Neutrophil (primary cell): ENCODE measurements around the gene RARB.

Experiments
- H3K27ac ChIP-seq: fragments of 200-600 bp; sonication (generic); 2 replicates; pipeline ENCODE4 v1.5.1; 2016; ENCODE audit warnings: mild to moderate bottlenecking, moderate library complexity
- H3K27me3 ChIP-seq: fragments of 200-600 bp; sonication (generic); 2 replicates; pipeline ENCODE4 v1.6.0; 2016; ENCODE audit warnings: mild to moderate bottlenecking
- H3K36me3 ChIP-seq: fragments of 200-600 bp; sonication (generic); 2 replicates; pipeline ENCODE4 v1.5.1; 2017
- H3K4me1 ChIP-seq, 2 experiments: fragments of 200-600 bp in 1 of 2; sonication (generic) in 1 of 2; 1 replicate in 1 of 2; 2 replicates in 1 of 2; pipeline versions ENCODE4 v1.5.1 to v1.6.1; 2013 to 2016; ENCODE audit warnings: low read depth in 1 of 2, low read length in 1 of 2, mild to moderate bottlenecking in 1 of 2, moderate library complexity in 1 of 2; ENCODE audit not compliant: control insufficient read depth in 1 of 2, insufficient read depth in 1 of 2
- H3K4me3 ChIP-seq, 2 experiments: fragments of 200-600 bp in 1 of 2; sonication (generic) in 1 of 2; 1 replicate in 1 of 2; 2 replicates in 1 of 2; pipeline ENCODE4 v1.5.1; 2013 to 2016; ENCODE audit warnings: low read depth in 1 of 2, low read length in 1 of 2, mild to moderate bottlenecking in 1 of 2, moderate library complexity in 1 of 2
- H3K9me3 ChIP-seq: fragments of 200-600 bp; sonication (generic); 2 replicates; pipeline ENCODE4 v1.5.1; 2016
- TF ChIP-seq, protein P1 (sequence below): fragments of 200-600 bp; sonication (generic); IDR thresholded peaks from 2 replicates; pipeline ENCODE4 v1.5.1; 2016; ENCODE audit warnings: antibody characterized with exemption

RARB gene

DNA sequence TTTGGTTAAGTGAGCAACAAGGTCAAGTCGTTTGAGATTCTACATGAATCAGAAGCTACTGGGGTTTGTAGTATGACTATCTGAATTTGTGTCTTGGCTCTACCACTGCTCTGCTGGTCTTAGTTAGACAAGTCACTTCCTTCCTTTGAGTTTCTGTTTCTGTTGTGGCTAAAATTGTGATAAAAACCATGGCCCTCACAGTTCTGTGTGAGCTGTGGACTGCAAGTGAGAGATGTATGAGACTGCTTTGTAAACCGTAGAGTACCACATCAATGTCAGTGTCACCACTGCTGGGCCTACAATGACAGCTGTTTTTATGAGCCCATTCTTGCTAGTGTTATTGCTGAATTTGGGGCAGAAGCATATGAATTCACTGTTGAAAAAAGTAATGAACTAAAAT, 32.7 kb downstream of the RARB start:
- Histone ChIP-seq H3K27ac (no peak overlapping the region), H3K4me3 (no peak overlapping the region), H3K27me3 (no peaks in the 10 kb centered on the region), H3K36me3 (no peaks in the 10 kb centered on the region), H3K9me3 (no peaks in the 10 kb centered on the region), H3K4me1 (no peaks in the 10 kb centered on the region)
- TF ChIP-seq, protein P1, sequence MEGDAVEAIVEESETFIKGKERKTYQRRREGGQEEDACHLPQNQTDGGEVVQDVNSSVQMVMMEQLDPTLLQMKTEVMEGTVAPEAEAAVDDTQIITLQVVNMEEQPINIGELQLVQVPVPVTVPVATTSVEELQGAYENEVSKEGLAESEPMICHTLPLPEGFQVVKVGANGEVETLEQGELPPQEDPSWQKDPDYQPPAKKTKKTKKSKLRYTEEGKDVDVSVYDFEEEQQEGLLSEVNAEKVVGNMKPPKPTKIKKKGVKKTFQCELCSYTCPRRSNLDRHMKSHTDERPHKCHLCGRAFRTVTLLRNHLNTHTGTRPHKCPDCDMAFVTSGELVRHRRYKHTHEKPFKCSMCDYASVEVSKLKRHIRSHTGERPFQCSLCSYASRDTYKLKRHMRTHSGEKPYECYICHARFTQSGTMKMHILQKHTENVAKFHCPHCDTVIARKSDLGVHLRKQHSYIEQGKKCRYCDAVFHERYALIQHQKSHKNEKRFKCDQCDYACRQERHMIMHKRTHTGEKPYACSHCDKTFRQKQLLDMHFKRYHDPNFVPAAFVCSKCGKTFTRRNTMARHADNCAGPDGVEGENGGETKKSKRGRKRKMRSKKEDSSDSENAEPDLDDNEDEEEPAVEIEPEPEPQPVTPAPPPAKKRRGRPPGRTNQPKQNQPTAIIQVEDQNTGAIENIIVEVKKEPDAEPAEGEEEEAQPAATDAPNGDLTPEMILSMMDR, result no peak

DNA sequence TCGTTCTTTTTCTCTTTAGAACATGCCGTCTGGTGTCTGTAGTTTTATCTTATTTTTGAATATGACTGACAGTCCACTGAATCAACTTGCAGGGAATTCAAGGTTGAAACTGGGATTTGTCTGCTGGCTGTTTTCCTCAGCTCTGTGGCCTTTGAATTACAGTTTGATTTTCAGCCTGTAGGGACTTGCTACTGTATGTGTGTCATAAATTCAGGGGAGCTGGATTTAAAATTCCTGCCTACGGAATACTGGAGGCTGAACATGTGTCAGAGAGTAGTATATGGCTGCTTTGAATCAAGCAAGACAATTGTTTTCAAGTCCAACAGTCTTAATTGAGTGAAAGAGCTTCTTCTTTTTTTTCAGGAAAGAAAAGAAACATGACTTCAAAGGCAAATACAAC, 33.9 kb downstream of the RARB start:
- no peaks in the 10 kb centered on the region for H3K27me3 ChIP-seq
- H3K4me1 ChIP-seq, result no peaks in the 10 kb centered on the region
- no peak overlapping the region for H3K27ac ChIP-seq
- no peaks in the 10 kb centered on the region for H3K36me3 ChIP-seq
- H3K4me3 ChIP-seq, result no peak overlapping the region
- no peaks in the 10 kb centered on the region for H3K9me3 ChIP-seq
- TF ChIP-seq, protein P1, result no peak

DNA sequence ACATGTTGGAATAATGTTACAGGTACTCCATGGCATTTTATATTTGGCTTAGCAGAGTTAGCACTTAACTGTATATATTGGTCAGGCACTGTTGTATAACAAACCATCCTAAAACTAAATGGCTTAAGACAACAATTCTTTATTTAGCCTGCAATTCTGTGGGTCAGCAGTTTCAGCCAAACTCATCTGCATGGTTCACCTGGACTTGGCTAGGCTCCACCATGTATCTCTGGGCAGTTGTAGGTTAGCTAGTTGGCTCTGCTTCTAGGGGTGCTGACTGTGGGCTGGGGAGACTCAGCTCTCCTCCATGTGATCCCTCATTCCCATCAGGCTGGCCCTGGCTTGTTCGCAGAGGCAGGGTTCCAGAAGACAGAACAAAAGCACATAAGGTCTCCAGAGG, 34.4 kb downstream of the RARB start:
- no peaks in the 10 kb centered on the region for H3K9me3 ChIP-seq
- no peak overlapping the region for H3K4me3 ChIP-seq
- H3K27ac ChIP-seq, result no peak overlapping the region
- no peaks in the 10 kb centered on the region for H3K36me3 ChIP-seq
- TF ChIP-seq, protein P1, result no peak
- no peaks in the 10 kb centered on the region for H3K27me3 ChIP-seq
- no peaks in the 10 kb centered on the region for H3K4me1 ChIP-seq

DNA sequence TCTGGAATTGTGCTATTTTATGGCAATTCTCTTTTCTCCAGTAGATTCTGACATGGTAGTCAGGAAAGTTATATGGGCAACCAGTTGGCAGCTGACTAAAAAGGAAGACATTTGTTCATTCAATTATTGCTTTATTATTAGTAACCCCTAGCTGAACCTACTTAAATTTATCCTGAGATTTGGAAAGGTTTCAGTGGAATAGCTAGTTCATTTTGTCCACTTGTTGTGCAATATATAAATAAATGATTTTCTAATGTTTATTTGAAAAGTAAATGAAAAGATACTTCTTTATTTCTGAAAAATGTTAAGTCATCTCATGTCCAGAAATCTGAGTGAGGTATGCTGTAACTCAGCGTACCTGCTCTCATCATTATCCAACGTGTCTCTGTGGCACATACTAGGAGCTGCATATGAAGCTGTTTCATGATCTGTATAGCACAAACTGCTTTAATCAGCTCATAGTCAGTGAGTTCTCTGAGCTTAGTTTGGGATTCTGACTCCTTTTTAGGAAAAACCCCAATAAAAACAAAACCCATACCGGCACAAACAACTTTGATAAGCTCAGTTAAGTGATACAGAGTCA, 35.9 kb downstream of the RARB start:
- no peaks in the 10 kb centered on the region for H3K27me3 ChIP-seq
- no peak overlapping the region for H3K4me3 ChIP-seq
- H3K4me1 ChIP-seq, result no peaks in the 10 kb centered on the region
- no peaks in the 10 kb centered on the region for H3K36me3 ChIP-seq
- no peak overlapping the region for H3K27ac ChIP-seq
- H3K9me3 ChIP-seq, result no peaks in the 10 kb centered on the region
- TF ChIP-seq, protein P1, result no peak

DNA sequence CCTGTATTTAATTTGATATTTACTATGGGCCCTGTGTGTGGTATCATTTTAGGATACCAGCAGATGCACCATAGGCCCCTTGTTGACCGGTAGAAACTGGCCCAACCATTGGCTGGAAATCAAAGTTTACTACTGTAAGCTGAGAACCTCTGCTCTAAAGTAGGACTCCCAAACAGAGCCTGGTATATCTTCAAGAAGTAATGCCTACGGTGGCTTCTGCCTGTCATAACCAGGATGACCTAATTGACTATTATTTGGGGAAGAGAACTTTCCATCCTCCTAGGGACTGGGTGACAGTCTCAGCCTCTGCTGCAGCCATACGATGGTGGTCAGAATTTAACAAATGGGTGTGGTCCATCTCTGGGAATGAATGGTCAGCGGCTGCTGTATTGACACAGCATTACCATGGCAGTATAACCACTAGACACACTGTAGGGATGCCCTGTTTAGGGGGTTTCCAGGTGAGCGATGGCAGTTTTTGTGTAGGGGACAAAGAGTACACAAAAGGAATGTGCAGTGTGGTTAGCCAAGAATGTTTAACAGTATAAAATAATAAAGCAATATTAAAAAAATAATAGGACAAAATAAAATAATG, 37.3 kb downstream of the RARB start:
- no peaks in the 10 kb centered on the region for H3K4me1 ChIP-seq

More for the DNA sequence above, 37.3 kb downstream of the RARB start:
- TF ChIP-seq, protein P1, result no peak
- Histone ChIP-seq H3K36me3 (no peaks in the 10 kb centered on the region), H3K9me3 (no peaks in the 10 kb centered on the region), H3K4me3 (no peak overlapping the region), H3K27me3 (no peaks in the 10 kb centered on the region), H3K27ac (no peak overlapping the region)
